Lung (tissue), 12 donors: ENCODE measurements around the gene WNT11. TPM values are rescaled to one million over a fixed set of nuclear protein-coding genes. Genes with fewer than 3 reads are reported as not detected.

ENCODE experiments used
- ATAC-seq: fragments of 200-7000 bp; cut with Tn5 transposase; one replicate; pipeline ENCODE4 v1.9.1; 2020; ENCODE audit warnings: moderate number of reproducible peaks; ENCODE audit not compliant: insufficient read depth, low FRiP score
- DNase-seq, 3 donors: peaks; one replicate each; pipeline ENCODE4 v3.0.0-alpha.2; 2013 to 2017
- H3K27ac ChIP-seq, 2 donors: one replicate each; pipeline ENCODE4 v1.5.1; 2013; ENCODE audit warnings: mild to moderate bottlenecking in 2 of 2, moderate library complexity in 2 of 2, control low read depth in 1 of 2, inconsistent platforms in 1 of 2, low read depth in 1 of 2, low read length in 1 of 2
- H3K27me3 ChIP-seq, 3 donors: one replicate each; pipeline ENCODE4 v1.5.1; 2013; ENCODE audit warnings: low read length in 2 of 3; ENCODE audit not compliant: control insufficient read depth in 3 of 3, insufficient read depth in 3 of 3
- H3K36me3 ChIP-seq, 4 donors: one replicate each; pipeline ENCODE4 v1.5.1; 2013; ENCODE audit warnings: low read length in 4 of 4, mild to moderate bottlenecking in 1 of 4, moderate library complexity in 1 of 4; ENCODE audit not compliant: control insufficient read depth in 4 of 4, insufficient read depth in 4 of 4
- H3K4me1 ChIP-seq, 5 donors: one replicate each; pipeline ENCODE4 v1.5.1; 2013; ENCODE audit warnings: low read length in 5 of 5, mild to moderate bottlenecking in 2 of 5, moderate library complexity in 1 of 5; ENCODE audit not compliant: control insufficient read depth in 5 of 5, insufficient read depth in 5 of 5
- H3K4me3 ChIP-seq: one replicate; pipeline ENCODE4 v1.5.1; 2013; ENCODE audit warnings: mild to moderate bottlenecking, control low read depth, moderate library complexity
- H3K9ac ChIP-seq, 2 donors: one replicate each; pipeline ENCODE4 v1.5.1; 2013; ENCODE audit warnings: low read length in 2 of 2, control low read depth in 1 of 2; ENCODE audit not compliant: insufficient read depth in 1 of 2
- H3K9me3 ChIP-seq, 4 donors: one replicate each; pipeline ENCODE4 v1.5.1; 2013; ENCODE audit warnings: low read length in 3 of 4, mild to moderate bottlenecking in 1 of 4, moderate library complexity in 1 of 4; ENCODE audit not compliant: control insufficient read depth in 4 of 4, insufficient read depth in 3 of 4
- WGBS, 2 donors: extraction: QIAGEN DNeasy Blood & Tissue Kit; methylation state at CpG; one replicate each; pipeline ENCODE4 v1.1.7; 2013; 5-methylcytosine and 5-hydroxymethylcytosine counted together
- polyA plus RNA-seq, 2 donors: library from polyadenylated mRNA; stranded (reverse); fragments of 200-250 nt; gene quantifications; one replicate each; pipeline ENCODE4 v1.2.1, GENCODE V29; 2013
- total RNA-seq, 2 donors: library from RNA; depleted of rRNA in 1 of 2; stranded (reverse); fragments of >200 nt in 1 of 2; gene quantifications; one replicate each; pipeline ENCODE4 v1.2.1, GENCODE V29; 2014 to 2021
- TF ChIP-seq, protein P1 (sequence below): IDR thresholded peaks from 2 replicates; pipeline ENCODE4 v1.5.1; 2012; ENCODE audit warnings: mild to moderate bottlenecking; ENCODE audit errors: control extremely low read depth, extremely low read depth
- donor health status: control.
- donor health status: control.
- donor health status: Bipolar disorder and iron deficiency.
- donor health status: healthy.
- donor health status: DM: yes; HTN: yes; CAD: no.

The WNT11 gene
- total and polyA plus RNA-seq, 4 donors, result 1.5 to 31.3 (median 3.6) TPM

DNA sequence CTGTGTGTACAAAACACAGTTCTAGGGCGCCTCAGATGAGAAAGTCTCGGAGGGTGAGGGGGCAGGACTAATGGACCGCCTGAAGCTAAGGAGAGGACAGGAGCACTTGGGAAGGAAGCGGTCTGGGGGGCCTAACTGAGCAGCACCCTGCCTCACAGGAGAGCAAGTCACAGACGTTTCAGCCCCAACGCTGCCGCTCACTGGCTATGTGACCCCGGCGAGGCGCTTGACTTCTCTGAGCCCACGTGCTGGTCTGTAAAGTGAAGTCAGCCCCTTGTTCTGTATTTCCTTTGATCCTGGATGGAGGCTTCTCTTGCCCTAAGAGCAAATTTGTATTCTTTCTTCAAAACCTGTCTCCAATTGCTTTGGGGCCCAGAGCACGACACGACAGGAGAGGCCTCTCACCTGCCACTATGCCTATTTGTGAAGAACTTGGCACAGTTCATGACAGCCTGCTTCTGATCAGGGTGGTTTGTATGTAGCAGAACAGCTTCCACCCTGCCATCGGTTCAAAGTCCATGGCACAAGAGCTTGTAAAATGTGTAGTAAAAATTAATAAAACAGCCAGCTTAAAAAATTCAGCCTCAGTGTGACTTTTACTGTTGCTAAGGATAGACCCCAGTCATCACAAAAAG, 59.1 kb downstream of the WNT11 start:
- ATAC-seq, result no peak
- TF ChIP-seq, protein P1, sequence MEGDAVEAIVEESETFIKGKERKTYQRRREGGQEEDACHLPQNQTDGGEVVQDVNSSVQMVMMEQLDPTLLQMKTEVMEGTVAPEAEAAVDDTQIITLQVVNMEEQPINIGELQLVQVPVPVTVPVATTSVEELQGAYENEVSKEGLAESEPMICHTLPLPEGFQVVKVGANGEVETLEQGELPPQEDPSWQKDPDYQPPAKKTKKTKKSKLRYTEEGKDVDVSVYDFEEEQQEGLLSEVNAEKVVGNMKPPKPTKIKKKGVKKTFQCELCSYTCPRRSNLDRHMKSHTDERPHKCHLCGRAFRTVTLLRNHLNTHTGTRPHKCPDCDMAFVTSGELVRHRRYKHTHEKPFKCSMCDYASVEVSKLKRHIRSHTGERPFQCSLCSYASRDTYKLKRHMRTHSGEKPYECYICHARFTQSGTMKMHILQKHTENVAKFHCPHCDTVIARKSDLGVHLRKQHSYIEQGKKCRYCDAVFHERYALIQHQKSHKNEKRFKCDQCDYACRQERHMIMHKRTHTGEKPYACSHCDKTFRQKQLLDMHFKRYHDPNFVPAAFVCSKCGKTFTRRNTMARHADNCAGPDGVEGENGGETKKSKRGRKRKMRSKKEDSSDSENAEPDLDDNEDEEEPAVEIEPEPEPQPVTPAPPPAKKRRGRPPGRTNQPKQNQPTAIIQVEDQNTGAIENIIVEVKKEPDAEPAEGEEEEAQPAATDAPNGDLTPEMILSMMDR, result no peak
- Histone ChIP-seq H3K27me3 (no peaks in the 10 kb centered on the region), H3K4me3 (no peak overlapping the region), H3K27ac (no peak overlapping the region), H3K36me3 (peaks cover 0 to 4% (median 1%) of the 10 kb centered on the region in 4 donors), H3K9ac (no peak overlapping the region), H3K4me1 (peaks cover 0 to 19% (median 0%) of the 10 kb centered on the region in 5 donors), H3K9me3 (no peaks in the 10 kb centered on the region)
- WGBS, 2 donors, result 84 to 92% methylated on average over 14 of the region's 14 CpGs
- no peak for DNase-seq

DNA sequence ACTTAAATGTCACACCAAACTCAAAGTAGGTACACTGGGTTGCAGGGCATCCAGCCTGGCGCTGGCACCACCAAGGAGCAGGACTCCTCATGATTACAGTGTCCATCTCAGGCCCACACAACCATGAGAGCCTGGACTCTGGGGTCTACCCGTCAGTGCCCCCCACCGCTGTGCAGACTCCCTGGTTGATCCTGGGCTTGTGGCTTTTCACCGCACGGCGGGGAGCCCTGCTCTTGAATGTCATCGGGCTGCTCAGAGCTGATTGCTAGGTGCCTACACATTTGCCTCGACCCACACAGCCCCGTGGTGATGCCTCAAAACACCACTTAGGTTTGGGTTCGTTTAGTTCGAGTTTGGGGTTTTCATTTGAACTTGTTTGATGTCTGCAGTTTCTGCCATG, 63.0 kb downstream of the WNT11 start:
- Histone ChIP-seq H3K27ac (no peak overlapping the region), H3K4me3 (no peak overlapping the region), H3K9ac (no peak overlapping the region), H3K9me3 (no peaks in the 10 kb centered on the region), H3K27me3 (no peaks in the 10 kb centered on the region), H3K4me1 (peaks cover 0 to 11% (median 2%) of the 10 kb centered on the region in 5 donors), H3K36me3 (peaks cover 5 to 11% (median 9%) of the 10 kb centered on the region in 4 donors)
- no peak for DNase-seq
- ATAC-seq, result no peak
- 94 to 95% methylated on average over 11 of the region's 11 CpGs for WGBS, 2 donors
- TF ChIP-seq, protein P1, result no peak

DNA sequence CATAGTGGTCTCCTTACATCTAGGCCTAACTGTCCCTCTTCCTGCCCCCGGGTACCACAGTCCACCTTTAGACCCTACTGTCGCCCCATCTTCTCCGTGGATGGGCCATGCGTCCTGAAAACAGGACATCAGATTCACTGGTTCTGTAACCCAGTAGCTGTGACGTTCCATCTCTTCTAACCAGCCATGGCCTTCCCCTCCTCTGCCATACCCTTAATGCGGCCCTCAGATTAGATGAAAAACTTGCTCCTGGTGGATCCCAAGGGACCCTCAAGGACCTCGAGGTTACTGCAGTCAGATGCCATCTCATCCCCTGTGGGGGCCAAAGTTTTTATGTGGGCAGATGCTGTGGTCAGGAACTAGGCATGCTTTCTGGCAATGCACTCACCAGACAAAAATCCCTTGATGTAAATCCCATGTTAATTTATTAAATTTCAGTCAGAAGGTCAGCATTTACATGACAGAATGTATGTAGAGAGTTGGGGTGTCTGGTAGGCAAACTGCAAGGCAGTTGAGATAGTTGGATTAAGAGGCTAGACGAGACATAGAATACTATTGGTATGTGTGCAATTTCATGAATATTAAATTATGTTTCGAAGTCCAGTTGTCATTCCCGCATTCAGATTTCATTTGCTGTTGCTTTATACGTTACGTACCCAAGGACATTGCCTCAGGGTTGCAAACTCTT, 64.3 kb downstream of the WNT11 start:
- Histone ChIP-seq H3K27ac (no peak overlapping the region), H3K9me3 (no peaks in the 10 kb centered on the region), H3K4me3 (no peak overlapping the region), H3K9ac (no peak overlapping the region), H3K27me3 (no peaks in the 10 kb centered on the region), H3K4me1 (peaks cover 0 to 6% (median 2%) of the 10 kb centered on the region in 5 donors), H3K36me3 (peaks cover 5 to 11% (median 9%) of the 10 kb centered on the region in 4 donors)
- 96 to 97% methylated on average over 12 of the region's 12 CpGs for WGBS, 2 donors
- TF ChIP-seq, protein P1, result no peak
- ATAC-seq, result no peak
- no peak for DNase-seq
